GM10266 (cell line): ENCODE measurements around the gene PGLYRP1.

Experiments
- DNase-seq: peaks from one replicate; pipeline ENCODE4 v3.0.0; 2012; ENCODE audit errors: extremely low spot score
- CTCF ChIP-seq: IDR thresholded peaks from 2 replicates; pipeline ENCODE4 v1.5.1; 2012; ENCODE audit warnings: mild to moderate bottlenecking, low read depth; ENCODE audit not compliant: control insufficient read depth, insufficient read depth; ENCODE audit errors: missing control alignments

The PGLYRP1 gene

GRCh38 chr19:46000491-46001246, 22.2 kb downstream of the PGLYRP1 start:
- TF ChIP-seq CTCF, result no peak
- peak; percentile 80 for DNase-seq

- no peak for DNase-seq
Observed at GRCh38 chr19:45999653-46000121, 23.2 kb downstream of the PGLYRP1 start.

GRCh38 chr19:45998834-45999233, 24.0 kb downstream of the PGLYRP1 start:
- DNase-seq, result no peak
- TF ChIP-seq CTCF, result no peak

More at GRCh38 chr19:45999653-46000121, 23.2 kb downstream of the PGLYRP1 start:
- no peak for TF ChIP-seq CTCF

GRCh38 chr19:45996933-45997332, 25.9 kb downstream of the PGLYRP1 start:
- DNase-seq, result no peak
- no peak for TF ChIP-seq CTCF

GRCh38 chr19:45995715-45996385, 27.0 kb downstream of the PGLYRP1 start:
- TF ChIP-seq CTCF, result no peak
- no peak for DNase-seq

- DNase-seq, result peak; percentile 97
- TF ChIP-seq CTCF, result no peak
Observed at GRCh38 chr19:45994998-45995714, 27.7 kb downstream of the PGLYRP1 start, which contains the start of gene CCDC61. Gene CCDC61, plus strand, starts transcription at chr19:45995467. Its CDS starts 7,552 bp downstream, at chr19:46003019.

GRCh38 chr19:45994456-45994997, 28.3 kb downstream of the PGLYRP1 start:
- TF ChIP-seq CTCF, result no peak
- DNase-seq, result no peak
